Stimulated activated CD8-positive, alpha-beta memory T cell treated with anti-CD3 and anti-CD28 coated beads, Interleukin-15, amount 100 ng/mL, for 1 hour (primary cell): ENCODE data around the gene ZNF324B.
"Not testable (repeated sequence)": the region's sequence is repeated elsewhere in the genome, so short reads cannot be mapped to it uniquely, and the experiment has no call there.

ENCODE experiments used
- DNase-seq: peaks from one replicate; pipeline ENCODE4 v3.0.0-alpha.2; 2020; ENCODE audit warnings: low read depth

ZNF324B gene

DNA sequence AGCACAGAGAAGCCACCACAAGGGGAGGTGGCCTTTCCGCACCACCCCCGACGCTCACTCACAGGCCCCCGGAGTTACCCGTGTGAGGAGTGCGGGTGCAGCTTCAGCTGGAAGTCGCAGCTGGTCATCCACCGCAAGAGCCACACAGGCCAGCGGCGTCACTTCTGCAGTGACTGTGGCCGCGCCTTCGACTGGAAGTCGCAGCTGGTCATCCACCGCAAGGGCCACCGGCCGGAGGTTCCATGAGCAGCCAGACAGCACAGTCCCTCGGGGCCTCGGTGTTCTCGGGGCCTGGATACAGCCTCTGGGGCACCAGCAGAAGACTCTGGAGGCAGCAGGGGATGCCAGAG lies 29.0 kb downstream of the ZNF324B start:
- no peak for DNase-seq

DNA sequence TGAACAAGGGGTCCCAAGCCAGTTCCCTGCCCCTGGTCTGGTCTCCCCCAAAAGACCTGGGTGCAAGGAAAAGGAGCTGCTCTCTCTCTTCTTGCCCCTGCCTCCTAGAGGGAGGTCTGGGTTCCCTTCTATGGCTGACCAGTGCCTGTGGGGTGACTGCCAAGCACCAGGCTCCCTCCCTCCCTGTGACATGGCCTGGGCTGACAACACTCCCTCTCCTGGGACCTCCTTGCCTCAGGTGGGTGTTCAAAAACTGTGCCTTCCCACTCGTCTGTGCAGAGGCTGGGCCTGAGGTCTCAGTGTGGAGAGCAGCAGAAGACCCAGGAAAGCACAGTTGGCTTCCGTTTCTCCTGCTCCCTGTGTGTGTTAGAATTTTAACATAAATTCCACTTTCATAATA lies 29.4 kb downstream of the ZNF324B start:
- no peak for DNase-seq

DNA sequence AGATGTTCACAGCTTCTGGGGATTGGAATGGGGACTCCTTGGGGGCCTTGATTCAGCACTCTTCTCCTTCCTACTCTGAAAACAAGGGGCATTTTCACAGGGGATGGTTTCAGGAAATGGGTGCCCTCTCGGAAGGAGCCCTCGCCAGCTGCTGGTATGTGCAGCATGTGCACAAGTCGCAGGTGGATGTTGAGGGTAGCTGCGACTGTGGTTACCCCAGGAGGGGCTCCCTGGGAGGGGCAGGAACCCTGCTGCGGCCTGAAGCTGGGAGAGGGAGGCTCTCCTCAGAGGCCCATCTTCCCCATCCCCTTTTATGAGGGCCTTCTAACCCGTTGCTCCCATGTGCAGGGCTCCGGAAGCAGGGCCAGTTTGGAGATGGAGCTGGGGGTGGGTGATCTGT lies 30.9 kb downstream of the ZNF324B start:
- no peak for DNase-seq

DNA sequence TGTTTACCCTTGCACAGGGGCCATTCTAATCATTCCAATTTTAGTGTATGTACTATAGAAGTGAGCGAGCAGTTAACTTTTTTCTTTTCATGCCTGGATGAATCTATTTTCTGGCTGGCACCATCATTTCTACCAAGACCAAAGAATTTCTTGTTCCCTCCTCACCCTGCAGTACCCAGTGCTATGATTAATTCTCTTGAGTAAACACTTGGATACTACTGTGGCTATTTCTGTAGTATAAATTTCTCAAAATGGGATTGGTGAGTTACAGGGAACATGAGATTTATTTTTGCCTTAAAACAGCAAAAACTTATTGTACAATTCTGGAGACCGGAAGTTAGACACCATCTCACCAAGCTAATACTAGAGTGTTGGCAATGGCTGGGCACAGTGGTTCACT lies 32.4 kb downstream of the ZNF324B start:
- no peak for DNase-seq

DNA sequence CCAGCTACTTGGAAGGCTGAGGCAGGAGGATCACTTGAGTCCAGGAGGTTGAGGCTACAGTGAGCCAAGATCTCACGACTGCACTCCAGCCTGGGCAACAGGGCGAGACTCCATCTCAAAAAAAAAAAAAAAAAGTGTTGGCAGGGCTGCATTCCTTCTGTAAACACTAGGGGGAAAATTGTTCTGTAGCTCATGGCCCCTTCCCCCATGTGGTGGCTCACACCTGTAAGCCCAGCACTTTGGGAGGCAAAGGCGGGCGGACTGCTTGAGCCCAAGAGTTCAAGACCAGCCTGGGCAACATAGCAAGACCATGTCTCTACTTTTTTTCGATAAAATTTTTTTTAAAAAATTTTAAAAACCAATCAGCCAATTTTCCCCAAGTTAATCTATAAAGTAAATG lies 32.9 kb downstream of the ZNF324B start:
- DNase-seq = not testable (repeated sequence)

DNA sequence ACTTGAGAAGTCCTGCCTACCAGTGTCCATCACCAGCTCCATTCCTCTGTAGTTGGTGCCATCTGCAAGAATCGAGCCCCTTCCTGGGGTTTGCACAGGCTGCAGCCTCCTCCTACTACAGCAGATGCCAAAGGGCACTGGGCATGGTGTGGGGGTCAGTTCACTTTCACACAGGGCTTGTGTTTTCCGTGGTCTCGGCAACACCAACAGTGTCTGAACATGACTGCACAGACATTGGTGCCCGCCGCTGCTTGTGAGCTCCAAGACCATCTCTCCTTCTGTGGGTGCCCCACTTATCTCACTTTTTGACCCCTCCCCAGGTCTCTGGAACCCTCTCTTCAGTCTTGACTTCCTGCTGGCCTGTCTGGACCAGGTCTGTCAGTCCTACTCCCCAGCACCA lies 40.0 kb downstream of the ZNF324B start:
- no peak for DNase-seq

DNA sequence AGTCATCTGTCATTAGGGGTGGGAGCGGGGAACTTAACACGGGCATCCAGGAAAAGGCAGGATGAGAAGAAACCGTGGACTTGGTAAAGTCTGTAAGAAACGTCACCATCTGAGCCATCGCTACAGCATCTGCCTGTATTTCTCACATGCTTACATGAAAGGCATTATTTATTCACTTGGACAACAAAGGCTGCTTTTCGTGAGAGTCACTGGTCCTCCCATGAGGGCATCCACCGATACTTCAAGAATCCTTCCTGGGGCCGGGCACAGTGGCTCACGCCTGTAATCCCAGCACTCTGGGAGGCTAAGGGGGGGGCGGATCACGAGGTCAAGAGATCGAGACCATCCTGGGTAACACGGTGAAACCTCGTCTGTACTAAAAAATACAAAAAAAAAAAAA lies 40.8 kb downstream of the ZNF324B start:
- DNase-seq = no peak

DNA sequence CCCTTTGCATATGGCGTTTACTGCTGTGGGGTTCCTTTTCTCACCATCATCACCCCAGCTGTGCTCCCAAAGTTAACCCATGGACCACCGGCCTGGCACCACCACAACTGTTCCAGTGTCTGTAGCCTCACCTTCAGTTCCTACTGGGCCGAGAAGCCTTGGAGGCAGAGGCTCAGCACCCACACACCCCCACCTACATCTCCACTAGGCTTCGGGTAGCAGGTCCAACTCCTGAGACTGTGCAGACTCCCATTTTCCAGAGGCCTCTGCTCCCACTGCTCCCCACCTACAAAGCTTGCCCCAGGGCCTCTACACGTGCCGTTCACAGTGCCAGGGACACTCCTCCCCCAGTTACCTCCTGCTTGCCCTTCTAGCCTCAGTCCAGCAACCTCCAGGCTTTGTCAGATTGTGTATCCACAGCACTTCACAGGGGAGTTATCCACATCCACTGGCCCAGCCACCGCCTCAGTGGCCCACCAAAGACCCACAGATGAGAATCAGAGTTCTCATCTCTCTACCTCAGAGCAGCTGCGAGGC lies 46.3 kb downstream of the ZNF324B start:
- DNase-seq = no peak

DNA sequence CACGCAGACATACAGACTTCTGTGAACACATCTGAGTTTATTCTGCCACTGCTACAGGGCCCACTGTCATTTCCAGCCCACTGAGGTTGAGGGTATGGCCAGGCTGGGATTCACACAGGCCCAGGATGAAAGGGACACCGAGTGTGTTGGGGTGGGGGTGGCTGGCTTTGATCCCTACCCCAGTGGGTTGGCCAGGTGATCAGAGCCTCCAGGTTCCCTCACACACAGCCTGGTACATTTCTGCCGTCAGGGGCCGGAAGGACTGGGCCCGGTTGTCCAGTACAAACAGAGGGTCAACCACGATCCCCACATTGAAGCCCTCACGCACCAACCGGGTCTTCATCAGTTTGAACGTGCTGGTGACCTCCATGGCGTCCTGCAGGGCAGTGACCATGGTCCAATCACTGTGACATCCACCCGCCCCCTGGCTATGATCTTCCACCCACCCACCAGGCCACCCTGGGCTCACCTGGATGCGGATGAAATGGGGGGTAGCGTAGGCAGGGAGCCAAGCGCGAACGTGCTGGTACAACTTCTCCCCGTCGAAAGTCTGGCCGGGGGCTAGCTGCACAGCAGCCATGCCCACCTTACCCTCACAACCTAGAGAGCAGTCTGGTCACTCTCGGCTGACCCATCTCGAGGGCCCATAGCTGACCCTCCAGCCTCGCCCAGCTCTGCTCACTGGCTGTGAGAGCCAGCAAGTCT lies 47.0 kb downstream of the ZNF324B start:
- no peak for DNase-seq

DNA sequence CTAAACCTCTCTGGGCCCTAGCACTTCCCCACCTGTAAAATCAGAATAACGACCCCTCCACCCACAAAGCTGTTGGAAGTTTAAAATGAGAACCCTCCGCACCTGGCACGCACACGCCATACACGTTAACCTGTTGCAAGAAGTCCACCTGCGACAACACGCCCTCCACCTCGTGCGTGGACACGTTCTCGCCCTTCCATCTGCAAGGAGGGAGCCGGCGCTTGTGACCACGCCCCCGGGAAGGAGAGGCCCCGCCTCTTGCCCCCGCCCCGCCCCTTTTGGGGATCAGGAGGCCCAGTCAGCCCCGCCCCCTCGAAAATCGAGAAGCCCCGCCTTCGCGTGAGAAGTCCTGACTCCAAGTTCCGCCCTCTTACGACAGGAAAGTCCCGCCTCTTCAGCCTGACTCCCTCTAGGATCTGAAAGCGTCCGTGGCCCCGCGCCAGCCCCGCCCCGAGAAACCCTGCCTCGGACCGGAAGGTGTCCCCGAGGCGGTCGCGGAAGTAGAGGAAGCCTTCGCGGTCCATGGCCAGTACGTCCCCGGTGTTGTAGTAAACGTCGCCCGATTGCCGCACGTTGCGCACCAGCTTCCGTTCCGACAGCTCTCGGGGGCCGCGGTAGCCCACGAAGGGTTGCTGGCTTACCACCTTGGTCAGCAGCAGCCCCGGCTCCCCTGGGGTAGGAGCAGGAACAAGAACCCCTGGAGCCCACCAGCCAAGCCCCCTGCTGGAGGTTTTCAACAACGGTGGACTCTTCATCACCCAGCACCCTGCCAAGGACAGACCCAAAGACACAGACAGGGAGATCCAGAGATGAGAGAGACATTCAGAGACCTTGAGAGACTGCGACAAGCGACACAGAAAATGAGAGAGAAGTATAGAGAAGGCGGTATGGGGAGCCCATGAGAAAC lies 47.9 kb downstream of the ZNF324B start:
- peak; percentile 94 for DNase-seq

DNA sequence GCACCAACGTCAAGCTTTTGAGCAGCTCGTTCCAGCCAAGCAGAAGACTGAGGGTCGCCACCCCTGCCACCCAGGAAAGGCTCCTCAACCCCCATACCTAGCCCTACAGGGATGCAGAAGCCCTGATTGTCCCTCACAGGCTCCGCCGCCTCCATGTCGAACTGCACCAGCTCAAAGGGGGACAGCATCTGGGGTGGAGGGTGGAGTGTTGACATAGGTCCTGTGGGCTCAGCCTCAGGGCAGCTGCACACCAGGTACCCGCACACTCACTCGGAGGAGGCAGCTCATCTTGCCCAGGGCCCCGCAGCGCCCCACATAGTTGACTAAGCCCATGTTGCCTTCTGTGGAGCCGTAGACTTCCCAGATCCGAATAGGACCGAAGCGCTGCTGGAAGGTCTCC lies 48.8 kb downstream of the ZNF324B start:
- no peak for DNase-seq
